Right cardiac atrium (tissue), 5 donors: ENCODE results near the gene CPEB3. TPM values are rescaled to one million over a fixed set of nuclear protein-coding genes. Genes with fewer than 3 reads are reported as not detected.

Experiments used
- ATAC-seq, 2 donors: fragments of 200-7000 bp; cut with Tn5 transposase; one replicate each; pipeline versions ENCODE4 v1.8.0 to v1.9.1; 2020; ENCODE audit warnings: moderate library complexity in 2 of 2, mild to moderate bottlenecking in 1 of 2
- DNase-seq, 3 donors: peaks; one replicate each; pipeline ENCODE4 v3.0.0-alpha.2; 2020
- H3K27ac ChIP-seq: one replicate; pipeline ENCODE4 v1.5.1; 2013; ENCODE audit warnings: mild to moderate bottlenecking, low read length, control low read depth, moderate library complexity
- H3K27me3 ChIP-seq: one replicate; pipeline ENCODE4 v1.6.1; 2013; ENCODE audit not compliant: control insufficient read depth, insufficient read depth
- H3K4me1 ChIP-seq: one replicate; pipeline ENCODE4 v1.6.1; 2013; ENCODE audit warnings: low read length; ENCODE audit not compliant: control insufficient read depth, insufficient read depth
- H3K4me3 ChIP-seq: one replicate; pipeline ENCODE4 v1.5.1; 2013; ENCODE audit warnings: low read length, control low read depth
- H3K9me3 ChIP-seq: one replicate; pipeline ENCODE4 v1.6.1; 2013; ENCODE audit warnings: low read length; ENCODE audit not compliant: control insufficient read depth
- WGBS: extraction: QIAGEN DNeasy Blood & Tissue Kit; methylation state at CpG from one replicate; pipeline ENCODE4 v1.1.7; 2013; 5-methylcytosine and 5-hydroxymethylcytosine counted together
- intact Hi-C, 4 donors: fragments of 100-400 bp; cut with DNase I; formaldehyde crosslinking; loops; one replicate each; pipeline versions ENCODE4 v1.11.0 to v1.14.0; 2022 to 2023
- polyA plus RNA-seq: library from polyadenylated mRNA; stranded (reverse); fragments of 200-250 nt; gene quantifications from one replicate; pipeline ENCODE4 v1.2.3, GENCODE V29; 2013
- total RNA-seq, 4 donors: library from RNA; stranded (reverse); fragmentation: NEBNext Ultra II Directional; extraction: Animal tissue kit (Norgen Biotek cat#: 25700); gene quantifications; one replicate each; pipeline ENCODE4 v1.2.1, GENCODE V29; 2021
- donor health status: healthy with polysubstance abuse.
- donor health status: DM: no; HTN: yes; CAD: no.
- donor health status: DM: no; HTN: no; CAD: no.
- donor health status: DM: no; HTN: yes; CAD: no; lungs with severe emphysema.
- donor health status: DM: yes; HTN: yes; CAD: no.

CPEB3 gene
- total and polyA plus RNA-seq, 5 donors: 4.6 to 14.3 (median 11.6) TPM

- no peak for ATAC-seq
- Histone ChIP-seq H3K4me3 (no peak overlapping the region), H3K4me1 (no peaks in the 10 kb centered on the region), H3K27me3 (no peaks in the 10 kb centered on the region), H3K27ac (no peak overlapping the region), H3K9me3 (no peaks in the 10 kb centered on the region)
- intact Hi-C loops: no loop called here
- WGBS: 98% methylated on average over 2 of the region's 2 CpGs
- no peak for DNase-seq
Measured at GRCh38 chr10:92001995-92002394, 288.9 kb downstream of the CPEB3 start.

DNA sequence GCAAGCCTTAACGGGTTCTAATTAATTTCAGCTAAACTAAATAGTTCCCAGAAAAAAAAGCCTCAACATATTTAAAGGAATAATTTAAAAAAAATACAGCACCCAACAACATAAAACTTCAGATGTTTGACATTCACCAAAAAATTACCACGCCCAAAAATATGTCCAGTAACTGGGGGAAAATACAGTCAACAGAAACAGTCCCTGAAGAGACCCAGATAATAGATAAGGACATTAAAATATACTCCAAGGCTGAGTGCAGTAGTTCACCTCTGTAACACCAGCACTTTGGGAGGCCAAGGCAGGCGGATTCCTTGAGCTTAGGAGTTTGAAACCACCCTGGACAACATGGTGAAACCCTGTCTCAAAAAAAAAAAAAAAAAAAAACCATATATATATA is 289.3 kb downstream of the CPEB3 start:
- WGBS: 99% methylated on average over 3 of the region's 3 CpGs
- Histone ChIP-seq H3K4me1 (no peaks in the 10 kb centered on the region), H3K27ac (no peak overlapping the region), H3K27me3 (no peaks in the 10 kb centered on the region), H3K9me3 (no peaks in the 10 kb centered on the region), H3K4me3 (no peak overlapping the region)
- ATAC-seq (no peak), DNase-seq (no peak)
- intact Hi-C loops: no loop called here

Other genes with a start within 250 kb of the CPEB3 start
- 10 to 100 TPM; 29.4 to 36.7 (median 32.1) TPM for gene MARCHF5, start 89 bp upstream of the CPEB3 start, total RNA-seq
- gene MARCHF5, start 89 bp upstream of the CPEB3 start, polyA plus RNA-seq: 15.8 TPM